ENCODE data around the gene DPP6. TPM values are rescaled to one million over a fixed set of nuclear protein-coding genes. Genes with fewer than 3 reads are reported as not detected.

DPP6 gene
- total RNA-seq, 1 experiment from 2014 or later = not detected

- H3K36me3 Mint-ChIP-seq = peaks cover 84% of the 10 kb centered on the region
- no peaks in the 10 kb centered on the region for H3K4me1 Mint-ChIP-seq
- H3K9me3 Mint-ChIP-seq = peaks cover 94% of the 10 kb centered on the region
- H3K4me3 Mint-ChIP-seq = no peak overlapping the region
- no peak for ATAC-seq
- TF ChIP-seq ZBTB21 (CRISPR knock-in tag; IDR thresholded peaks at IDR 0.05; ENCODE audit: borderline replicate concordance) (no peak), MYBL2 (CRISPR knock-in tag; IDR thresholded peaks at IDR 0.05) (no peak), RELA (CRISPR knock-in tag; IDR thresholded peaks at IDR 0.05; ENCODE audit: borderline replicate concordance) (no peak)
- no peak for DNase-seq (ENCODE audit: low spot score)
- no peak overlapping the region for H3K27ac Mint-ChIP-seq
- ChIA-PET POLR2A (no interaction called here), CTCF (no interaction called here)
- H3K27me3 Mint-ChIP-seq (ENCODE audit: low read depth) = no peaks in the 10 kb centered on the region; the same call in 1 of the 2 replicates
Measured at GRCh38 chr7:154736389-154736788, 684.2 kb downstream of the DPP6 start.

- no peak for TF ChIP-seq RORB (CRISPR knock-in tag; IDR thresholded peaks at IDR 0.05)
- TF ChIP-seq GRHL2 (CRISPR knock-in tag; IDR thresholded peaks at IDR 0.05; ENCODE audit: insufficient replicate concordance, severe bottlenecking) = no peak
- TF ChIP-seq ZNF423 (CRISPR knock-in tag; IDR thresholded peaks at IDR 0.05) = no peak
- TF ChIP-seq IRF2 (CRISPR knock-in tag; IDR thresholded peaks at IDR 0.05; ENCODE audit: borderline replicate concordance, low read depth) = no peak
- TF ChIP-seq PRDM15 (CRISPR knock-in tag; IDR thresholded peaks at IDR 0.05) = no peak
- CTCF ChIA-PET = no interaction called here
- H3K4me3 Mint-ChIP-seq = no peak overlapping the region
- ATAC-seq = no peak
- no peaks in the 10 kb centered on the region; the same call in 1 of the 2 replicates for H3K27me3 Mint-ChIP-seq (ENCODE audit: low read depth)
- no peak for DNase-seq (ENCODE audit: low spot score)
- no peaks in the 10 kb centered on the region for H3K4me1 Mint-ChIP-seq
- POLR2A ChIA-PET = no interaction called here
- no peak overlapping the region for H3K27ac Mint-ChIP-seq
- H3K36me3 Mint-ChIP-seq = peaks cover 90% of the 10 kb centered on the region
- peaks cover 96% of the 10 kb centered on the region for H3K9me3 Mint-ChIP-seq
Measured at GRCh38 chr7:154738216-154738615, 686.0 kb downstream of the DPP6 start.

GRCh38 chr7:154741131-154741530, 688.9 kb downstream of the DPP6 start:
- ChIA-PET CTCF (no interaction called here), POLR2A (no interaction called here)
- H3K4me3 Mint-ChIP-seq = no peak overlapping the region
- H3K36me3 Mint-ChIP-seq = peaks cover 84% of the 10 kb centered on the region
- no peak overlapping the region for H3K27ac Mint-ChIP-seq
- no peaks in the 10 kb centered on the region for H3K4me1 Mint-ChIP-seq
- H3K27me3 Mint-ChIP-seq (ENCODE audit: low read depth) = no peaks in the 10 kb centered on the region; the same call in 1 of the 2 replicates
- peaks cover 93% of the 10 kb centered on the region for H3K9me3 Mint-ChIP-seq
- TF ChIP-seq ZNF512 (CRISPR knock-in tag; IDR thresholded peaks at IDR 0.05; ENCODE audit: borderline replicate concordance) (no peak), CTCF (IDR thresholded peaks at IDR 0.05) (no peak), KAT7 (CRISPR knock-in tag; IDR thresholded peaks at IDR 0.05; ENCODE audit: borderline replicate concordance) (no peak)
- ATAC-seq = no peak
- DNase-seq (ENCODE audit: low spot score) = no peak

GRCh38 chr7:154743206-154743605, 691.0 kb downstream of the DPP6 start:
- POLR2A ChIA-PET = no interaction called here
- Mint-ChIP-seq H3K36me3 (peaks cover 83% of the 10 kb centered on the region), H3K4me1 (no peaks in the 10 kb centered on the region), H3K9me3 (peaks cover 95% of the 10 kb centered on the region), H3K4me3 (no peak overlapping the region), H3K27ac (no peak overlapping the region), H3K27me3 (ENCODE audit: low read depth) (peaks cover 6% of the 10 kb centered on the region)
- DNase-seq (ENCODE audit: low spot score) (no peak), ATAC-seq (no peak)
- CTCF ChIA-PET = no interaction called here
- no peak for TF ChIP-seq ZNF416 (CRISPR knock-in tag; IDR thresholded peaks at IDR 0.05)
- no peak for TF ChIP-seq ZNF138 (CRISPR knock-in tag; conservative IDR thresholded peaks at IDR 0.05)
- no peak for TF ChIP-seq CDX4 (CRISPR knock-in tag; IDR thresholded peaks at IDR 0.05; ENCODE audit: borderline replicate concordance)
